Measurements from ENCODE around the gene TMEM18. TPM values are rescaled to one million over a fixed set of nuclear protein-coding genes. Genes with fewer than 3 reads are reported as not detected.

Gene TMEM18
- total and polyA plus RNA-seq, 8 donors = 16.9 to 64.6 (median 57.7) TPM

DNA sequence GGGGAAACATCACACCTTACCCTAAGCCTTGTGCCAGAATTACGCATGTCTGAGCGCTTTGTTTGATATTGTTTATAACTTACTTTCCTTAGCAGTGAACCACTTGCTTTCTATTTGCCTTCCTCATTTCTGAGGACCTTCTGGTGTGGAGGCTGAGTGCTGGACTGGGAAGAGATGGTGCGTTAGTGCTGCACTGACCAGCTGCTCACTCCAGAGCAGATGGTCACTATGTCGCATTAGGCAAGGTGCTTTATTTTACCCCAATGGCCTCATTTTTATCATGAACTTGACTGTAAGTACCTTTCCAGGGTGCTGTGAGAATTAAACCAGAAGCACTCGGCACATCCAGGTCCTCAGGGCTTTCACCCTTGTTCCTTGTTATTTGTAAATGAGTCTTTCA is 46.6 kb upstream of the TMEM18 start:
- no peak overlapping the region for H3K27ac ChIP-seq
- ATAC-seq (no peak), DNase-seq (no peak)
- no peaks in the 10 kb centered on the region for H3K9me3 ChIP-seq
- H3K4me3 ChIP-seq = no peak overlapping the region
- no peaks in the 10 kb centered on the region for H3K36me3 ChIP-seq
- intact Hi-C loops (cut with DNase I) = no loop called here
- no peaks in the 10 kb centered on the region for H3K4me1 ChIP-seq
- TF ChIP-seq, protein P1, sequence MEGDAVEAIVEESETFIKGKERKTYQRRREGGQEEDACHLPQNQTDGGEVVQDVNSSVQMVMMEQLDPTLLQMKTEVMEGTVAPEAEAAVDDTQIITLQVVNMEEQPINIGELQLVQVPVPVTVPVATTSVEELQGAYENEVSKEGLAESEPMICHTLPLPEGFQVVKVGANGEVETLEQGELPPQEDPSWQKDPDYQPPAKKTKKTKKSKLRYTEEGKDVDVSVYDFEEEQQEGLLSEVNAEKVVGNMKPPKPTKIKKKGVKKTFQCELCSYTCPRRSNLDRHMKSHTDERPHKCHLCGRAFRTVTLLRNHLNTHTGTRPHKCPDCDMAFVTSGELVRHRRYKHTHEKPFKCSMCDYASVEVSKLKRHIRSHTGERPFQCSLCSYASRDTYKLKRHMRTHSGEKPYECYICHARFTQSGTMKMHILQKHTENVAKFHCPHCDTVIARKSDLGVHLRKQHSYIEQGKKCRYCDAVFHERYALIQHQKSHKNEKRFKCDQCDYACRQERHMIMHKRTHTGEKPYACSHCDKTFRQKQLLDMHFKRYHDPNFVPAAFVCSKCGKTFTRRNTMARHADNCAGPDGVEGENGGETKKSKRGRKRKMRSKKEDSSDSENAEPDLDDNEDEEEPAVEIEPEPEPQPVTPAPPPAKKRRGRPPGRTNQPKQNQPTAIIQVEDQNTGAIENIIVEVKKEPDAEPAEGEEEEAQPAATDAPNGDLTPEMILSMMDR (IDR thresholded peaks at IDR 0.05) = no peak
- peaks cover 0 to 5% of the 10 kb centered on the region in 2 donors for H3K27me3 ChIP-seq

DNA sequence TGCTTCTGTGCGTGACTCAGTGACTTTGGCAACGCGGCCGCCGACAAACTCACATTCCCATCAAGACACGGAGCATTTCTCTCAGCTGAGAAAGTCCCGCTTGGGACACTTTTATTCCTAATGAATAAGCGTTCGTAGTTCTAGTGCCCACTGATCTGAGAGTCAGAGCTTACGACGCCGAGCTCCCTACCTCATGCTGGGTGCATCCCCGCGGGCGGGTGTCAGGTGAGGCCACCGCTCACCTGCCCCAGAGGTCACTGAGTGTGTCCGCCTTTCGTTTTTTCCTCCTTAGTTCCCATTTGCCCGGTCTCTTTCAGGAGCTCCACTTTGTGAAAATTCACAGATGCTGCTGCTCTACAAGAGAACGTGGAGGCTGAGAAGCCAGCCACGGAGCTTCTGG is 43.6 kb upstream of the TMEM18 start:
- intact Hi-C loops (cut with DNase I) = no loop called here
- H3K9me3 ChIP-seq = no peaks in the 10 kb centered on the region
- TF ChIP-seq, protein P1 (IDR thresholded peaks at IDR 0.05) = no peak
- H3K4me1 ChIP-seq = no peaks in the 10 kb centered on the region
- H3K36me3 ChIP-seq = no peaks in the 10 kb centered on the region
- peaks cover 0 to 15% of the 10 kb centered on the region in 2 donors for H3K27me3 ChIP-seq
- ATAC-seq (no peak), DNase-seq (no peak)
- no peak overlapping the region for H3K4me3 ChIP-seq
- H3K27ac ChIP-seq = no peak overlapping the region

DNA sequence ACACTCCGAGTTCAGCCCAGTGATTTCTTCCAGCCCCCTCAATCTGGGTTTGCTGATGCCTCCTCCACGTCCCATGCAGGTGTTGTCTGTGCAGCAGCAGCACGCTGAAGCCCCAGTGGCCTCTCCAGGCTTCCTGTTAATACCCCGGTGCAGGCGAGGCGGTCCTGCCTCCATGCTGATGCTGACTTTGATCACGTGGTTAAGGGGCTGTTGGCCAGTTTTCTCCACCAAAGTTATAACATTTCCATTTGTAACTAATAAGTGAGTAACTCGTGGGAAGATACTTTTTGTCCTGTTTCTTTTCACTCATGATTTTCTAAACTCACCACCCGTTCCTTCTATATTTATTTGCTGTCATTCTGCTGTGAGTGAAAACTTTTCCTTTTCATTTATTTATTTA is 42.5 kb upstream of the TMEM18 start:
- TF ChIP-seq, protein P1 (IDR thresholded peaks at IDR 0.05) = no peak
- H3K4me1 ChIP-seq = no peaks in the 10 kb centered on the region
- H3K36me3 ChIP-seq = no peaks in the 10 kb centered on the region
- DNase-seq (no peak), ATAC-seq (no peak)
- H3K9me3 ChIP-seq = no peaks in the 10 kb centered on the region
- no peak overlapping the region for H3K27ac ChIP-seq
- H3K27me3 ChIP-seq = peaks cover 0 to 21% of the 10 kb centered on the region in 2 donors
- intact Hi-C loops (cut with DNase I) = loop anchor here in 1 of 2 donors (10.0 kb wide), 2 partner anchors 175 to 825 kb away; no protein-coding TSS in a partner anchor
- H3K4me3 ChIP-seq = no peak overlapping the region

DNA sequence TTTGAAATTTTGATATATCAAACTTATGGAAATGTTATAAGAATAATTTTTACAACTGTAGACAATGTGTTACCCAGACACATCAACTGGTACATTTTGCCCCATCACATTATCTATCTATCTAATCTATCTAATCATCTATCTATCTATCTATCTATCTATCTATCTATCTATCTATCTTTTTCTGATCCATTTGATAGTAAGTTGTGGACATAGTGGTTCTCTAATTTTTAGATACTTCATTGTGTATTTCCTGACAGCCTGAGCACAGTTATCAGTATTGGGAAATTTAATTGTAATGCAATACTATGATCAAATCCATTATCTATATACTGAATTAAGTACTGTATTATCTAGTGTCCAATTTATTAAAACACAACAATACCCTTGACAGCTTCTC is 42.0 kb upstream of the TMEM18 start:
- no peak for DNase-seq
- TF ChIP-seq, protein P1 (IDR thresholded peaks at IDR 0.05) = no peak

DNA sequence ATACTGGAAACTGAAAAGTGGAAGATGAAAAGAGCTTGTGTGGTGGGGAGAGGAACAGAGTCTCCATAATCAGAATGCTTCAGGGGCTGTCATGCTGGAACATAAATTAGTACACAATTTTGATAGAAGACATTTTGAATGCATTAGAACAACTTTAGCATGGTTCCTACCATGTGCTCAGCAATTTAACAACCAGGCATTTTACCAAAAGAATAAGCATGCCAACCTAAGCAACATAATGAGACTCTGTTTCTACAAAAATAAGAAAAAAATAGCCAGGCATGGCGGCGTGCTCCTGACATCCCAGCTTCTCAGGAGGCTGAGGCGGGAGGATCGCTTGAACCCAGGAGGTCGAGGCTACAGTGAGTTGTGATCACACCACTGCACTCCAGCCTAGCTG is 40.5 kb upstream of the TMEM18 start:
- Histone ChIP-seq H3K27ac (no peak overlapping the region), H3K9me3 (no peaks in the 10 kb centered on the region), H3K36me3 (no peaks in the 10 kb centered on the region), H3K4me3 (no peak overlapping the region), H3K27me3 (peaks cover 0 to 28% of the 10 kb centered on the region in 2 donors), H3K4me1 (no peaks in the 10 kb centered on the region)
- ATAC-seq (no peak), DNase-seq (no peak)
- TF ChIP-seq, protein P1 (IDR thresholded peaks at IDR 0.05) = no peak
- intact Hi-C loops (cut with DNase I) = loop anchor here in 1 of 2 donors (10.0 kb wide), 2 partner anchors 177 to 827 kb away; no protein-coding TSS in a partner anchor

More for the DNA sequence above, 42.0 kb upstream of the TMEM18 start:
- H3K4me1 ChIP-seq = no peaks in the 10 kb centered on the region
- intact Hi-C loops (cut with DNase I) = loop anchor here in 1 of 2 donors (10.0 kb wide), 2 partner anchors 176 to 826 kb away; no protein-coding TSS in a partner anchor
- H3K9me3 ChIP-seq = no peaks in the 10 kb centered on the region
- ATAC-seq = no peak
- no peaks in the 10 kb centered on the region for H3K36me3 ChIP-seq
- H3K27me3 ChIP-seq = peaks cover 0 to 18% of the 10 kb centered on the region in 2 donors
- no peak overlapping the region for H3K4me3 ChIP-seq
- H3K27ac ChIP-seq = no peak overlapping the region
